Activated naive CD4-positive, alpha-beta T cell (primary cell): ENCODE data around the gene PRKD2.
A peak's percentile ranks its signal among the peaks of the same experiment; 100 is the strongest.

Experiments
- DNase-seq, 4 experiments: peaks; one replicate each; lab custom pipeline; 2025; lab: John Stamatoyannopoulos, UW

Gene PRKD2

GRCh38 chr19:46700704-46701103 lies 16.2 kb downstream of the PRKD2 start:
- no peak for DNase-seq

- DNase-seq = no peak
Observed at GRCh38 chr19:46698395-46699321, 18.3 kb downstream of the PRKD2 start.

GRCh38 chr19:46697204-46697960 lies 19.5 kb downstream of the PRKD2 start:
- no peak for DNase-seq

- DNase-seq = no peak
Observed at GRCh38 chr19:46696866-46697203, 20.1 kb downstream of the PRKD2 start.

GRCh38 chr19:46696052-46696451 lies 20.9 kb downstream of the PRKD2 start:
- no peak for DNase-seq

- DNase-seq = no peak
Observed at GRCh38 chr19:46693760-46694159, 23.2 kb downstream of the PRKD2 start.

GRCh38 chr19:46692918-46693722 lies 23.8 kb downstream of the PRKD2 start:
- no peak for DNase-seq

- no peak for DNase-seq
Observed at GRCh38 chr19:46691948-46692347, 25.0 kb downstream of the PRKD2 start.

GRCh38 chr19:46691104-46691503 lies 25.8 kb downstream of the PRKD2 start:
- DNase-seq = no peak

GRCh38 chr19:46689358-46689757 lies 27.6 kb downstream of the PRKD2 start:
- no peak for DNase-seq

GRCh38 chr19:46687438-46688145 lies 29.3 kb downstream of the PRKD2 start:
- no peak for DNase-seq

- no peak for DNase-seq
Observed at GRCh38 chr19:46685189-46685588, 31.7 kb downstream of the PRKD2 start.

GRCh38 chr19:46678110-46678732 lies 38.7 kb downstream of the PRKD2 start:
- DNase-seq = peak in 2 of 4 experiments; percentile 25 to 46

GRCh38 chr19:46674416-46675178 lies 42.3 kb downstream of the PRKD2 start:
- DNase-seq = no peak

GRCh38 chr19:46670813-46671212 lies 46.1 kb downstream of the PRKD2 start:
- no peak for DNase-seq

GRCh38 chr19:46668662-46669061 lies 48.3 kb downstream of the PRKD2 start:
- DNase-seq = no peak

GRCh38 chr19:46665072-46665471 lies 51.8 kb downstream of the PRKD2 start:
- no peak for DNase-seq

- DNase-seq = peak; percentile 20 to 72 (median 38)
Observed at GRCh38 chr19:46661735-46662592, 55.0 kb downstream of the PRKD2 start.

GRCh38 chr19:46661020-46661731 lies 55.7 kb downstream of the PRKD2 start, which contains the start of gene DACT3:
TSS of gene DACT3 (minus strand) at chr19:46661182. CDS start at chr19:46661064, 118 bp downstream.
- peak; percentile 99 to 100 (median 99) for DNase-seq
